IMR-90 (cell line): ENCODE data around the gene JMY. TPM values are rescaled to one million over a fixed set of nuclear protein-coding genes. Genes with fewer than 3 reads are reported as not detected.
A peak's percentile ranks its signal among the peaks of the same experiment; 100 is the strongest.

Experiments
- ATAC-seq: fragments of 200-7000 bp; cut with Tn5 transposase; 2 replicates; pipeline ENCODE4 v1.9.1; 2020; ENCODE audit warnings: low read depth, mild to moderate bottlenecking, moderate library complexity
- BruUV-seq: library from RNA; stranded (reverse); fragments of 400-500 nt; replicated peaks from 2 replicates; lab custom pipeline; 2021; lab: Mats Ljungman, UMichigan
- CTCF ChIA-PET: fragments of 300-600 bp; formaldehyde crosslinking; extraction: SDS; loops from one replicate; lab custom pipeline; 2021; ENCODE audit warnings: antibody characterized with exemption; lab: Yijun Ruan, JAX
- POLR2A ChIA-PET: fragments of 300-600 bp; sonication (Branson Sonifier 250); formaldehyde crosslinking; loops from one replicate; lab custom pipeline; 2022; ENCODE audit warnings: antibody characterized with exemption; ENCODE audit not compliant: unreplicated experiment; lab: Charles Lee
- DNase-seq: peaks from one replicate; pipeline ENCODE4 v3.0.0; 2013
- H2AFZ ChIP-seq: replicated peaks from 2 replicates; pipeline ENCODE3; 2013; ENCODE audit warnings: low read length, mild to moderate bottlenecking; ENCODE audit not compliant: poor library complexity
- H2AK5ac ChIP-seq: 2 replicates; pipeline ENCODE4 v1.6.1; 2013; ENCODE audit warnings: low read depth, low read length, inconsistent platforms
- H2AK9ac ChIP-seq: replicated peaks from 2 replicates; pipeline ENCODE3; 2013; ENCODE audit warnings: mild to moderate bottlenecking, low read depth, low read length, moderate library complexity; ENCODE audit not compliant: poor library complexity
- H2BK120ac ChIP-seq: 2 replicates; pipeline ENCODE4 v1.6.1; 2013; ENCODE audit warnings: low read depth, low read length, inconsistent platforms
- H2BK15ac ChIP-seq: 3 replicates; pipeline ENCODE4 v1.6.1; 2013; ENCODE audit warnings: low read depth, low read length, inconsistent platforms
- H2BK20ac ChIP-seq: 2 replicates; pipeline ENCODE4 v1.6.1; 2013; ENCODE audit warnings: low read depth, mild to moderate bottlenecking, inconsistent platforms, low read length, moderate library complexity
- H2BK5ac ChIP-seq: 2 replicates; pipeline ENCODE4 v1.6.1; 2013; ENCODE audit warnings: mild to moderate bottlenecking, low read depth, low read length, inconsistent platforms; ENCODE audit not compliant: poor library complexity, severe bottlenecking
- H3K14ac ChIP-seq: replicated peaks from 2 replicates; pipeline ENCODE4 v1.6.1; 2013; ENCODE audit warnings: low read depth, low read length, inconsistent platforms
- H3K18ac ChIP-seq: 2 replicates; pipeline ENCODE4 v1.6.1; 2013; ENCODE audit warnings: low read depth, low read length, control low read depth
- H3K23ac ChIP-seq: 2 replicates; pipeline ENCODE4 v1.6.1; 2013; ENCODE audit warnings: low read depth, low read length, inconsistent platforms
- H3K27ac ChIP-seq: 2 replicates; pipeline ENCODE4 v1.5.1; 2013; ENCODE audit warnings: mild to moderate bottlenecking, control low read depth, low read length; ENCODE audit not compliant: insufficient read depth
- H3K27me3 ChIP-seq: 2 replicates; pipeline ENCODE4 v1.6.1; 2013; ENCODE audit warnings: low read length; ENCODE audit not compliant: control insufficient read depth, insufficient read depth
- H3K36me3 ChIP-seq: 2 replicates; pipeline ENCODE4 v1.6.1; 2013; ENCODE audit warnings: low read length, mixed read lengths; ENCODE audit not compliant: control insufficient read depth, insufficient read depth
- H3K4ac ChIP-seq: 2 replicates; pipeline ENCODE4 v1.6.1; 2013; ENCODE audit warnings: low read depth, low read length, inconsistent platforms
- H3K4me1 ChIP-seq: 2 replicates; pipeline ENCODE4 v1.6.1; 2013; ENCODE audit warnings: low read length, mixed read lengths; ENCODE audit not compliant: control insufficient read depth, insufficient read depth
- H3K4me2 ChIP-seq: 2 replicates; pipeline ENCODE4 v1.6.1; 2013; ENCODE audit warnings: low read depth, mild to moderate bottlenecking, control low read depth, low read length, moderate library complexity
- H3K4me3 ChIP-seq: 2 replicates; pipeline ENCODE4 v1.5.1; 2013; ENCODE audit warnings: low read depth, mild to moderate bottlenecking, control low read depth, low read length, moderate library complexity; ENCODE audit not compliant: insufficient read depth
- H3K56ac ChIP-seq: 2 replicates; pipeline ENCODE4 v1.6.1; 2013; ENCODE audit warnings: low read length, inconsistent platforms; ENCODE audit not compliant: insufficient read depth; ENCODE audit errors: extremely low read depth
- H3K79me1 ChIP-seq, 2 experiments: 2 replicates each; pipeline ENCODE4 v1.6.1; 2013; ENCODE audit warnings: low read length in 2 of 2, inconsistent platforms in 1 of 2, low read depth in 1 of 2
- H3K9ac ChIP-seq: 2 replicates; pipeline ENCODE4 v1.6.1; 2013; ENCODE audit warnings: low read depth, low read length, control low read depth
- H3K9me1 ChIP-seq: 2 replicates; pipeline ENCODE4 v1.6.1; 2013; ENCODE audit warnings: low read length, inconsistent platforms; ENCODE audit not compliant: insufficient read depth
- H3K9me3 ChIP-seq: 2 replicates; pipeline ENCODE4 v1.6.1; 2013; ENCODE audit warnings: low read length; ENCODE audit not compliant: control insufficient read depth, insufficient read depth
- H4K20me1 ChIP-seq: 2 replicates; pipeline ENCODE4 v1.6.1; 2013; ENCODE audit warnings: low read length, inconsistent platforms; ENCODE audit not compliant: insufficient read depth
- H4K5ac ChIP-seq: 2 replicates; pipeline ENCODE4 v1.6.1; 2013; ENCODE audit warnings: mild to moderate bottlenecking, low read depth, low read length, control low read depth
- H4K8ac ChIP-seq, 2 experiments: 2 replicates each; pipeline ENCODE4 v1.6.1; 2013; ENCODE audit warnings: low read depth in 2 of 2, low read length in 2 of 2, control low read depth in 1 of 2, inconsistent platforms in 1 of 2
- H4K91ac ChIP-seq: 2 replicates; pipeline ENCODE4 v1.6.1; 2013; ENCODE audit warnings: low read depth, low read length, inconsistent platforms; ENCODE audit not compliant: insufficient read depth
- BHLHE40 ChIP-seq: fragments of 150-350 bp; IDR thresholded peaks from 2 replicates; pipeline ENCODE4 v1.6.1; 2016; ENCODE audit warnings: mild to moderate bottlenecking, low read depth, low read length
- CEBPB ChIP-seq: IDR thresholded peaks from 2 replicates; pipeline ENCODE4 v1.6.1; 2012; ENCODE audit warnings: low read depth, low read length, improper control_type of control experiment
- CHD1 ChIP-seq: IDR thresholded peaks from 2 replicates; pipeline ENCODE4 v1.6.1; 2012; ENCODE audit warnings: low read depth, low read length, improper control_type of control experiment
- ELK1 ChIP-seq: fragments of 150-350 bp; IDR thresholded peaks from 2 replicates; pipeline ENCODE4 v1.6.1; 2016; ENCODE audit warnings: low read depth, mild to moderate bottlenecking, low read length, moderate library complexity, borderline replicate concordance
- FOS ChIP-seq: fragments of 150-350 bp; IDR thresholded peaks from 2 replicates; pipeline ENCODE4 v1.6.1; 2016; ENCODE audit warnings: low read depth, low read length
- MAFK ChIP-seq: IDR thresholded peaks from 2 replicates; pipeline ENCODE4 v1.6.1; 2012; ENCODE audit warnings: low read depth, low read length, improper control_type of control experiment
- MAZ ChIP-seq: IDR thresholded peaks from 2 replicates; pipeline ENCODE4 v1.6.1; 2012; ENCODE audit warnings: low read depth, mild to moderate bottlenecking, low read length, improper control_type of control experiment, moderate library complexity, borderline replicate concordance
- MXI1 ChIP-seq: IDR thresholded peaks from 2 replicates; pipeline ENCODE4 v1.6.1; 2012; ENCODE audit warnings: low read depth, mild to moderate bottlenecking, low read length, moderate library complexity, borderline replicate concordance
- NFE2L2 ChIP-seq: fragments of 150-350 bp; IDR thresholded peaks from 2 replicates; pipeline ENCODE4 v1.6.1; 2016; ENCODE audit warnings: low read depth, mild to moderate bottlenecking, low read length
- POLR2A ChIP-seq: IDR thresholded peaks from 2 replicates; pipeline ENCODE4 v1.6.1; 2012; ENCODE audit warnings: mild to moderate bottlenecking, low read depth, low read length
- RAD21 ChIP-seq: IDR thresholded peaks from 2 replicates; pipeline ENCODE4 v1.6.1; 2012; ENCODE audit warnings: low read length, improper control_type of control experiment
- RCOR1 ChIP-seq: IDR thresholded peaks from 2 replicates; pipeline ENCODE4 v1.6.1; 2012; ENCODE audit warnings: mild to moderate bottlenecking, low read length, improper control_type of control experiment; ENCODE audit not compliant: insufficient replicate concordance
- RFX5 ChIP-seq: IDR thresholded peaks from 2 replicates; pipeline ENCODE4 v1.8.0; 2012; ENCODE audit warnings: low read depth, mild to moderate bottlenecking, low read length, moderate library complexity
- SMC3 ChIP-seq: fragments of 150-350 bp; IDR thresholded peaks from 2 replicates; pipeline ENCODE4 v1.6.1; 2016; ENCODE audit warnings: low read depth, mild to moderate bottlenecking, antibody characterized with exemption, low read length, moderate library complexity
- WGBS, 2 experiments: methylation state at CpG; one replicate each; pipeline versions ENCODE4 v1.1.5 to v1.1.7; 2013; ENCODE audit warnings: missing lambda C conversion rate in 2 of 2; ENCODE audit not compliant: insufficient read length in 1 of 2; ENCODE audit errors: extremely low coverage in 2 of 2; 5-methylcytosine and 5-hydroxymethylcytosine counted together
- dilution Hi-C: fragments of 300-500 bp; cut with HindIII; formaldehyde crosslinking; loops from one replicate; pipeline ENCODE4 v1.14.3; 2018; ENCODE audit warnings: low sequenced_read_pairs; ENCODE audit not compliant: unreplicated experiment
- in situ Hi-C: fragments of 300-500 bp; cut with MboI; formaldehyde crosslinking; loops from 3 replicates; pipeline ENCODE4 v1.14.3; 2019; ENCODE audit warnings: low sequenced_read_pairs, inconsistent platforms, mixed read lengths
- intact Hi-C: fragments of 100-400 bp; cut with micrococcal nuclease; formaldehyde crosslinking; loops from 2 replicates; pipeline ENCODE4 v1.10.0; 2022
- polyA plus RNA-seq, 3 experiments: library from polyadenylated mRNA; depleted of rRNA; stranded (reverse); fragments of >200 nt; gene quantifications; 2 replicates each; pipeline ENCODE4 v1.2.3, GENCODE V29; 2012; ENCODE audit warnings: low replicate concordance in 1 of 3
- total RNA-seq: library from RNA; depleted of rRNA; stranded (reverse); fragments of >200 nt; gene quantifications from 2 replicates; pipeline ENCODE4 v1.2.3, GENCODE V29; 2012
- TF ChIP-seq, protein P1 (sequence below): conservative IDR thresholded peaks from 2 replicates; pipeline ENCODE4 v1.5.1; 2012; ENCODE audit warnings: mild to moderate bottlenecking, low read depth, low read length, improper control_type of control experiment
- TF ChIP-seq, protein P2 (sequence below): fragments of 150-350 bp; IDR thresholded peaks from 2 replicates; pipeline ENCODE4 v1.6.1; 2017; ENCODE audit warnings: mild to moderate bottlenecking, antibody characterized with exemption, low read length, low read depth

The JMY gene
- total and polyA plus RNA-seq, 2 of the 4 experiments (the other 2 are of a cell fraction): 1.7 to 3.2 TPM

DNA sequence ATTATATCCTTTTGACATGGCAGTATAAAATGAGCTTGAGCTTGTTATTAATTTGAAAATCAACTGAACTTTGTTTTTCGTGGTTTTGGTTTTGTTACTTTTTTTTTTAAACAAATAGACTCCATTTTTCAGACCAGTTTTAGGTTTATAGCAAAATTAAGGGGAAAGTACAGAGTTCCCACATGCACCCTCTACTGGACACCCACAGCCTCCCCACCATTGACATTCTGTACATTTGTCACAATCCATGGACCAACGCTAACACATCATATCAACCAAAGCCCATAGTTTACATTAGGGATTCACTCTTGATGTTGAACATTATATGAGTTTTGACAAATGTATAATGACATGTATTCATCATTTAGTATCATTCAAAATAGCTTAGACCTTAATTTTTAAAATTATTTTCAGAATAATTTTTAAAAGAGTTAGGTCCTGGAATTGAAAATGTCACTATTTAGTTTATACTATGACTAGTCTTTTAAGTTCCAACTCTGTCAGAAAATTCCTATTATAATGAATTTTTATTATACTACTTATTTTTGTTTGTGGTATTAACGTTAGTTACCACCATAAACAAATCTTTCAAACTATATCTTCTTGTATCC, 35.3 kb upstream of the JMY start:
- no peaks in the 10 kb centered on the region for H3K27me3 ChIP-seq
- CTCF ChIA-PET: interaction anchor here (0.6 to 1.2 kb wide), 16 partner anchors 9 to 1666 kb away, joined by 3 to 7 read pairs (median 4); no protein-coding TSS in a partner anchor
- H3K18ac ChIP-seq: no peak overlapping the region
- no peak overlapping the region for H2BK15ac ChIP-seq
- peak; percentile 18 for DNase-seq
- intact Hi-C loops (loop anchor here (2.0 kb wide), 1 partner anchor 68 kb away; no protein-coding TSS in a partner anchor), dilution Hi-C loops (no loop called here), in situ Hi-C loops (no loop called here)
- H3K14ac ChIP-seq: no peak overlapping the region
- no peak overlapping the region for H2BK20ac ChIP-seq
- H3K56ac ChIP-seq: no peak overlapping the region
- H2AK9ac ChIP-seq: no peak overlapping the region
- no peak overlapping the region for H3K4ac ChIP-seq
- no peak overlapping the region for H2BK5ac ChIP-seq
- no peak overlapping the region for H4K8ac ChIP-seq
- H3K79me1 ChIP-seq: no peaks in the 10 kb centered on the region
- peak; percentile 69; the same call in 1 of the 2 replicates for ATAC-seq
- H3K4me1 ChIP-seq: no peaks in the 10 kb centered on the region
- no peaks in the 10 kb centered on the region for H4K20me1 ChIP-seq
- H4K91ac ChIP-seq: no peak overlapping the region
- H4K5ac ChIP-seq: no peak overlapping the region
- H3K36me3 ChIP-seq: no peaks in the 10 kb centered on the region
- no peak overlapping the region for H3K27ac ChIP-seq
- no CpG with 5 or more reads among the region's 3 CpGs for WGBS, 2 experiments
- BruUV-seq: no TSS peak
- H3K9me1 ChIP-seq: no peaks in the 10 kb centered on the region
- no peak overlapping the region for H3K4me3 ChIP-seq
- H3K23ac ChIP-seq: no peak overlapping the region
- no peak overlapping the region for H2BK120ac ChIP-seq
- POLR2A ChIA-PET: no interaction called here
- H3K9ac ChIP-seq: no peak overlapping the region
- no peak overlapping the region for H3K4me2 ChIP-seq
- no peak overlapping the region for H2AFZ ChIP-seq
- TF ChIP-seq CEBPB (no peak), RFX5 (no peak), RCOR1 (no peak), SMC3 (peak; percentile 30; the same call in 1 of the 2 replicates), NFE2L2 (no peak), MAZ (no peak), CHD1 (no peak), POLR2A (no peak), FOS (no peak), RAD21 (peak; percentile 27; the same call in 1 of the 2 replicates), BHLHE40 (no peak), MXI1 (no peak), ELK1 (no peak), MAFK (no peak)
- TF ChIP-seq, protein P1, sequence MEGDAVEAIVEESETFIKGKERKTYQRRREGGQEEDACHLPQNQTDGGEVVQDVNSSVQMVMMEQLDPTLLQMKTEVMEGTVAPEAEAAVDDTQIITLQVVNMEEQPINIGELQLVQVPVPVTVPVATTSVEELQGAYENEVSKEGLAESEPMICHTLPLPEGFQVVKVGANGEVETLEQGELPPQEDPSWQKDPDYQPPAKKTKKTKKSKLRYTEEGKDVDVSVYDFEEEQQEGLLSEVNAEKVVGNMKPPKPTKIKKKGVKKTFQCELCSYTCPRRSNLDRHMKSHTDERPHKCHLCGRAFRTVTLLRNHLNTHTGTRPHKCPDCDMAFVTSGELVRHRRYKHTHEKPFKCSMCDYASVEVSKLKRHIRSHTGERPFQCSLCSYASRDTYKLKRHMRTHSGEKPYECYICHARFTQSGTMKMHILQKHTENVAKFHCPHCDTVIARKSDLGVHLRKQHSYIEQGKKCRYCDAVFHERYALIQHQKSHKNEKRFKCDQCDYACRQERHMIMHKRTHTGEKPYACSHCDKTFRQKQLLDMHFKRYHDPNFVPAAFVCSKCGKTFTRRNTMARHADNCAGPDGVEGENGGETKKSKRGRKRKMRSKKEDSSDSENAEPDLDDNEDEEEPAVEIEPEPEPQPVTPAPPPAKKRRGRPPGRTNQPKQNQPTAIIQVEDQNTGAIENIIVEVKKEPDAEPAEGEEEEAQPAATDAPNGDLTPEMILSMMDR: peak; percentile 45
- TF ChIP-seq, protein P2, sequence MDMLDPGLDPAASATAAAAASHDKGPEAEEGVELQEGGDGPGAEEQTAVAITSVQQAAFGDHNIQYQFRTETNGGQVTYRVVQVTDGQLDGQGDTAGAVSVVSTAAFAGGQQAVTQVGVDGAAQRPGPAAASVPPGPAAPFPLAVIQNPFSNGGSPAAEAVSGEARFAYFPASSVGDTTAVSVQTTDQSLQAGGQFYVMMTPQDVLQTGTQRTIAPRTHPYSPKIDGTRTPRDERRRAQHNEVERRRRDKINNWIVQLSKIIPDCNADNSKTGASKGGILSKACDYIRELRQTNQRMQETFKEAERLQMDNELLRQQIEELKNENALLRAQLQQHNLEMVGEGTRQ: no peak
- H2AK5ac ChIP-seq: no peak overlapping the region
- H3K9me3 ChIP-seq: no peaks in the 10 kb centered on the region
